GM21447 (cell line): ENCODE data around the gene ATP5PO.

Source experiments
- ATAC-seq: cut with Tn5 transposase; IDR thresholded peaks from one replicate; pipeline ENCODE4 v1.9.1; 2021; ENCODE audit not compliant: unreplicated experiment

ATP5PO gene

GRCh38 chr21:33901412-33902288 lies 14.0 kb downstream of the ATP5PO start:
- ATAC-seq, result no peak

DNA sequence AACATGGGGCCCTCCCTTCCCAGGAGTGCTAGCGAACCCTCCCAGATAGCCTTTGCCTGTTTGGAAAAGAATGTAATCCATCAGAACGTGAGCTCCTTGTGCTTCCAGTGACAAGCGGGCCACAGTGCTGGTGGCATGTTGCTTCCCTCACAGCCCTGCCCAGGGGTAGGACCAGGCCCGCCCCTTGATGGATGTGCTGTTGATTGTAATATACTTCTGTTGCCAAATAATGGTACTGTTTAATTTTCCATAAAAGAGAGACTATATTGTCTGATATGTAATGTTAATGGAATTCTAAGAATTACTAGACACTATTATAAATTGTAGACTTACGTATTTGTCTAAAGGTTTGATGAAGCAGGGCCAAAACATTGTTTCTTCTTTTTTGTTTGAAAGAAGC lies 16.4 kb downstream of the ATP5PO start:
- ATAC-seq, result no peak

DNA sequence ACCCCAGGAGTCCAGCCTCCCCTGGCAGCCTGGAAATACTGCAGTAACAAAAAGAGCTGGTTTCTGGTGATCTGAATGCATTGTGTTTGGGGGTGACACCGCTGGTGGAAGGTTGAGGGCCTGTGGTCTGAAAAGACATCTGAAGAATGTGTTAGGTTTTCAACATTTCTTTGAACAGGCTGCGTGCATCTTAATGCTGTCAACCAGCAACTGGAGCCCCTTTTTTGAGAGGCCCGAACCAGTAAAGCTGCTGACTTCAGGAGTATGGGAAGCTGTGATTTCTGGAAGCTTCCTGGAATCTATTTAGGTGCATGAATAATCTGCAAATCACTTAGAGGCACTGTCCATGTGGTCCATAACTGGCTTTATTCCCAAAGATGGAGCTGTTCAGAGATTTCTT lies 17.0 kb downstream of the ATP5PO start:
- no peak for ATAC-seq

DNA sequence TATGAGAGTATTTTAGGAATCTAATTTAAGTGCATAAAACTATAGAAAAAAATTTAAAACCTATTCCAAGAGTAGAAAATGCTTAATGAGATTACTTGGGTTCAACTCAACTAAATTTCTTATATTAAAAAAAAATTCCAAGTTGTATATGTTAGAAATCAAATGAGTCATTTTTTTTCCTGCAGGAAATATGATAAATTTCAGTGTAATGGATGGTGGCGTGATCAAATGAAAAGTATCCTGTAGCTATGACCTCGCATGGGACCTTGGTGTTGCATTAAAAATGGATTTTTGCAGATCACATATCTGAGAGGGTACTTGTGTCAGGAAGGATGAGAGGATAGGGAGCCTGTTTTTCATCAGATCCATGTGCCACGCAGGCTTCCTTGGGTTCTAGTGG lies 17.9 kb downstream of the ATP5PO start:
- ATAC-seq, result no peak

GRCh38 chr21:33897098-33897497 lies 18.5 kb downstream of the ATP5PO start:
- no peak for ATAC-seq

- ATAC-seq, result no peak
Measured at GRCh38 chr21:33896691-33897090, 18.9 kb downstream of the ATP5PO start.

GRCh38 chr21:33895356-33895755 lies 20.2 kb downstream of the ATP5PO start:
- no peak for ATAC-seq

DNA sequence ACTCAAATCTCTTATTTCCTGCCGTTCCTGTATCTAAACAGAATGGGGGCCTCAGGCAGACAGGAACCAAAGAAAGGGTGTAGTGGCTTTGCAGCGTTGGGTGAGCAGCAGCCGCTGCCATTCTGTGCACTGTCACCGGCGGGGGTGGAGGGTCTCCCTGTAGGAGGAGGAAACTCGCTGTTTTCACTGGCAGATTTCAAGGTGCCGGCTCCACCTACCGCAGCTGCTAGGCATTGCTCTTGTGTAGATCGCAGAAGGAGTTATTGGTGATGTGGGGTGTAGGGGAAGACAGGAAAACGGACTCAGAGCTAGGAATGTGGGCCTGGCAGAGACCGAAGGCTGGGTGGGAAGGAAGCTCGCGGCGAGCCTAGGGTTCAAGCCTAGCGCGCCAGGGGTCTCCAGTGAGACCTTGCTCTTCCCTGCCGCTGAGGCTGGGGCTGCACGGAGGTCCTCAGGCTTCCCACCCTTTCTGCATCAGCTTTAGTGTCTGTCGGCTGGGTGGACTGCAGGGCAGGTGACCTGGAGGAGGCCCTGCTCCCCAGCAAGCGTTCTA lies 20.8 kb downstream of the ATP5PO start:
- no peak for ATAC-seq

DNA sequence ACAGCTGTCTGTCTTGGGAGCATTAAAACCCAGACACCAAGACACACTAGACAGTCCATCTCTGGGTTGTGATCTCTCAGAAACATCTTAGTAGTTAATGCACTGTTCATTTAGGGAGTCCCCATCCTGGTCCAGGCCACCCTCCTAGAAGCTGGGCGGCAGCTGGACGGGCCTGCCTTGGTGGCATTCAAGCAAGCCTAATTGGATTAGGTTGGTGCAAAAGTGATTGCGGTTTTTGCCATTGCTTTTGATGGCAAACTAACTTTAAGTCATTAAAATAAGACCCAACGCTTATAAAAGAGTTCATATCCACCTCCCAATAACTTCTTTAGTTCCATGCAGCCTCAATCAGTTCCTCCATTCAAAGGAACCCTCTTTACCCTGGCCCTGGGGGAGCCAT lies 21.7 kb downstream of the ATP5PO start:
- ATAC-seq, result no peak

DNA sequence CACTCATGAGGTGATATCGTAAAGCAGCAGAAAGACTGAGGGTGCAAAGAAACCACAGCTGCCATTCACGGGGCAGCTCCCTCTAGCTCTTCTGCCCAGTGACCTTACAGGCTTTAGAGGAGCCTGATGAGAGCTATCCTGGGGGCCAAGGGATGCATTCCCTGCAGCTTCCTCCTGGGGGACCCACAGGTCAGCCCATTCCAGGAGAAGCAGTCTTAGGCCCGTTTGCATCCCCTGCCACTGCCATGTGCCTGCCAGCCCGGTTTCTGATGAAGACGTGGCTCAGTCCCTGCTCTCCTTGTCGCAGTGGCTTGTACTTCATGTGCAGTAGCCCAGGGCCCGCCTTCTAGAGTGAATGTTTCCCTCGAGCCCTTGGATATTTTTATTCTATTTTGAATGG lies 22.8 kb downstream of the ATP5PO start:
- no peak for ATAC-seq

GRCh38 chr21:33890187-33890586 lies 25.4 kb downstream of the ATP5PO start:
- ATAC-seq, result no peak

DNA sequence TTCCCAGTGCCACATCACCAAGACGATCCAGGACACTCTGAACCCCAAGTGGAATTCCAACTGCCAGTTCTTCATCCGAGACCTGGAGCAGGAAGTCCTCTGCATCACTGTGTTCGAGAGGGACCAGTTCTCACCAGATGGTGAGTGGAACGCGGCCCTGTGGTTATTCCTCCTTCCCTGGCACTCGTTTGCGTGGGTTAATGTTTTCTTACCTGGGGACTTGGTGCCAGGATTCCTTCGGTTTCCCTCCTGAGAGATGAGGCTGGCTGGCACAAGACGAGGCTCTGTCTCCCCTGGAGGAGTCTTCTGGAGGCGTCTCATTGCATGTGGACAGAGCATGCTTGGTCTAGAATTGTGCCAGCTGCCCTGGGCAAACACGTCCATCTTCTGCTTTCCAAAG lies 29.3 kb downstream of the ATP5PO start:
- no peak for ATAC-seq

GRCh38 chr21:33885172-33885514 lies 30.5 kb downstream of the ATP5PO start:
- ATAC-seq, result no peak

DNA sequence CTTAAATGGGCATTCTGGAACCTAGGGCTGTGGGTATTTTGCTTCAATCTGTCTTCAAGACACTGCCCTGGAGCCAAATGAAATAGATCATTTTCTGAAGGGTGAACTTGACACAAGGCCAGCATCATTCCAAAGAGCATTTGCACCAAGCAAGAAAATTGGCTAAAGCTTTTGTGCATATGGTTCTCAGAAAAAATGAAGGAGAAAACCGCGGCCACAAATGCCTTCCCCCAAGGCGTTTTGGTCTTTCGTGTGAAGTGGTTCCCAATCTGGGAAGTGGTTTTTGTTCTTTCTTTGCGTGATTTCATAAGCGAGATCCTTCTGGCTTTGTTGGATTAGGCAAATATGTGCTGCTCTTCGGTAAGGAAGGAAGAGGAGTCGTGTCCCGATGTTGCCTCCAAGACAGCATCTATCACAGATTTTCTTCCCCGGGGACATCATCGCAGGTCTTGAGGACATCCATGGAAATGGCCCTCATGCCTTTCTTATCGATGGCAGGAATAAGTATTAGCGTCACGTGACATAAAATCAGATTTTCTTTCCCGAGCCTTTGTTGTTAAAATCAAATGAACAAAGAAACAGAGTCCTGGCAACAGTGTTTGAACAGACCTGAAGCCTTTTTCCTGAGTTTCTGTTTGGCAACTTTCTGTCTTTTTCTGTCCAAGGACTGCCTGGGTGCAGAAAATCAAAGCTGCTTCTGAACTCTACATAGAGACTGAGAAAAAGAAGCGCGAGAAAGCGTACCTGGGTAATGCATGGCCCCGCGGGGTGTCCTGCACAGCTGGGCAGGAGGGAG lies 31.0 kb downstream of the ATP5PO start:
- no peak for ATAC-seq

DNA sequence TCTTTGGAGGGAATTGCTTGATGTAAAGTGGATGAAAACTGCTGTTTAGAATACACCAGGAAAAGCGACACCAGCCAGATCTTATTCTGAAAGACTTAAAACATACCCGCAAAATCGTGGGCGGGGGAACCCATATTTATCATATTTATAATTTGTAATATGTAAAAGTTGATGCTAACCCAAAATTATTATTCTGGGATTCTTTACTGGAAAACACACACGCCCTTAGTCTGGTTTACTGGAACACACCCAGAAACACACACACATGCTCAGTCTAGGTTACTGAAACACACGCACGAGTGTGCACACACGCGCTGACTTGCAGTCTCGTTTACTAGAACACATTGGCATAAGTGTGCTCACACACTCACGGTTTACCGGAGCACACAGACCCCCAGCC lies 32.5 kb downstream of the ATP5PO start:
- ATAC-seq, result no peak

DNA sequence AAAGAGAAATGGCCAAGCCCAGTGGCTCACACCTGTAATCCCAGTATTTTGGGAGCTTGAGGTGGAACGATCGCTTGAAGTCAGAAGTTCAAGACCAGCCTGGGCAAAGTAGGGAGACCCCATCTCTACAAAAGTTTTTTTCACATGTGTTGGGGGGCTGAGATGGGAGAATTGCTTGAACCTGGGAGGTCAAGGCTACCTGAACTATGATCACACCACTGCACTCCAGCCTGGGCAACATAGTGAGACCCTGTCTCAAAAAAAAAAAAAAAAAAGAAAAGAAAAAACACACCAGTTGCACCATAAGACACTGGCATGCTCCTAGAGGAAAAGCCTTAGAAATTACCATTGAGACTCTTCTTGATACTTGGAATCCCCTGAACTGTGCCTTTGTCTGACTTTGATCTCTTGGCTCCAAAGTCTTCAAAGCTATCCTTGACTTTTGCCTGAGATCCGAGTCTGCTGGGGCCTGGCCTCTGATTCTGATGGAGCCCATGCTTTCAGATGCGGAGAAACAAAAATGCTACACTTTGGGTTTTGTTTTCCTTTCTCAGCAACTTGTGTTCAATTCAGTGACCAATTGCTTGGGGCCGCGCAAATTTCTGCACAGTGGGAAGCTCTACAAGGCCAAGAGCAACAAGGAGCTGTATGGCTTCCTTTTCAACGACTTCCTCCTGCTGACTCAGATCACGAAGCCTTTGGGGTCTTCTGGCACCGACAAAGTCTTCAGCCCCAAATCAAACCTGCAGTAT lies 33.7 kb downstream of the ATP5PO start:
- ATAC-seq, result no peak

- no peak for ATAC-seq
Measured at GRCh38 chr21:33880626-33881025, 35.0 kb downstream of the ATP5PO start.

GRCh38 chr21:33878824-33879223 lies 36.8 kb downstream of the ATP5PO start:
- no peak for ATAC-seq

- no peak for ATAC-seq
Measured at GRCh38 chr21:33875026-33875695, 40.4 kb downstream of the ATP5PO start.

DNA sequence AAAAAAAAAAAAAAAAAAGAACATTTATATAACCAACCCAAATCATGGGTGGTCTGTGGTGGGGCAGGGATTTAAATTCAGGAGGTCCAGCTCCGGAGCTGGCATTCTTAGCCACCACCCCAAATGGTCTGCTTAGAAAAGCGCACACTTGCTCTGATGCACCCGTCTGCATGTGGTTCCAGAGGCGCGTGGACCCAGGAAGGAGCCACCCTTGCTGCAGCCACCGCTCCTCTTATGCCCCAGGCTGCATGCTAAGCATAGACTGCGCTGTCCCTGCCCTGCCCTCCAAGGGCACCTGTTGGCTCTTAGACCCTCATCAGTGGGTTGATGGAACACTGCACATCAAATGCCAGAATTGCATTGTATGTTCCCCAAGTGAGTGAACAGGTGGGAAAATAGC lies 41.4 kb downstream of the ATP5PO start:
- no peak for ATAC-seq
